HepG2 (cell line): ENCODE measurements around the gene ZNF526.
"Not testable (repeated sequence)": the region's sequence is repeated elsewhere in the genome, so short reads cannot be mapped to it uniquely, and the experiment has no call there.

Source experiments
- GLI4 ChIP-seq: sonication (generic); formaldehyde crosslinking; IDR thresholded peaks from 2 replicates; pipeline ENCODE4 v1.5.1; 2020; ENCODE audit warnings: missing genetic modification reagents, mild to moderate bottlenecking, moderate library complexity, borderline replicate concordance
- TF ChIP-seq, protein P1 (sequence below): IDR thresholded peaks from 2 replicates; pipeline ENCODE4 v1.6.1; 2016; ENCODE audit warnings: low read depth
- TF ChIP-seq, protein P2 (sequence below): sonication (generic); formaldehyde crosslinking; IDR thresholded peaks from 2 replicates; pipeline ENCODE4 v1.5.0; 2020; ENCODE audit warnings: mild to moderate bottlenecking, missing genetic modification reagents, moderate library complexity

DNA sequence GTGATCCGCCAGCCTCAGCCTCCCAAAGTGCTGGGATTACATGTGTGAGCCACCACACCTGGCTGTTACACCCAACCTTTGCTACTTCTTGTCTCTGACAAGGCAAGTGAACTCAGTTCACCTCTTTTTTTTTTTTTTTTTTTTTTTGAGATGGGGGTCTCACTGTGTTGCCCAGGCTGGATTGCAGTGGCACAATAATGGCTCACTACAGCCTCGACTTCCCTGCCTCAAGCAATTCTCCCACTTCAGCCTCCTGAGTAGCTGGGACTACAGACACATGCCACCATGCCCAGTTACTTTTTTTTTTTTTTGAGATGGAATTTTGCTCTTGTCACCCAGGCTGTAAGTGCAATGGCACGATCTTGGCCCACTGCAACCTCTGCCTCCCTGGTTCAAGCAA lies 37.7 kb downstream of the ZNF526 start:
- TF ChIP-seq, protein P1, sequence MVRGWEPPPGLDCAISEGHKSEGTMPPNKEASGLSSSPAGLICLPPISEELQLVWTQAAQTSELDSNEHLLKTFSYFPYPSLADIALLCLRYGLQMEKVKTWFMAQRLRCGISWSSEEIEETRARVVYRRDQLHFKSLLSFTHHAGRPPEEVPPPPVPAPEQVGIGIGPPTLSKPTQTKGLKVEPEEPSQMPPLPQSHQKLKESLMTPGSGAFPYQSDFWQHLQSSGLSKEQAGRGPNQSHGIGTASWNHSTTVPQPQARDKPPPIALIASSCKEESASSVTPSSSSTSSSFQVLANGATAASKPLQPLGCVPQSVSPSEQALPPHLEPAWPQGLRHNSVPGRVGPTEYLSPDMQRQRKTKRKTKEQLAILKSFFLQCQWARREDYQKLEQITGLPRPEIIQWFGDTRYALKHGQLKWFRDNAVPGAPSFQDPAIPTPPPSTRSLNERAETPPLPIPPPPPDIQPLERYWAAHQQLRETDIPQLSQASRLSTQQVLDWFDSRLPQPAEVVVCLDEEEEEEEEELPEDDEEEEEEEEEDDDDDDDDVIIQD (CRISPR knock-in tag), result not testable (repeated sequence)
- TF ChIP-seq GLI4 (CRISPR knock-in tag), result not testable (repeated sequence)
- TF ChIP-seq, protein P2, sequence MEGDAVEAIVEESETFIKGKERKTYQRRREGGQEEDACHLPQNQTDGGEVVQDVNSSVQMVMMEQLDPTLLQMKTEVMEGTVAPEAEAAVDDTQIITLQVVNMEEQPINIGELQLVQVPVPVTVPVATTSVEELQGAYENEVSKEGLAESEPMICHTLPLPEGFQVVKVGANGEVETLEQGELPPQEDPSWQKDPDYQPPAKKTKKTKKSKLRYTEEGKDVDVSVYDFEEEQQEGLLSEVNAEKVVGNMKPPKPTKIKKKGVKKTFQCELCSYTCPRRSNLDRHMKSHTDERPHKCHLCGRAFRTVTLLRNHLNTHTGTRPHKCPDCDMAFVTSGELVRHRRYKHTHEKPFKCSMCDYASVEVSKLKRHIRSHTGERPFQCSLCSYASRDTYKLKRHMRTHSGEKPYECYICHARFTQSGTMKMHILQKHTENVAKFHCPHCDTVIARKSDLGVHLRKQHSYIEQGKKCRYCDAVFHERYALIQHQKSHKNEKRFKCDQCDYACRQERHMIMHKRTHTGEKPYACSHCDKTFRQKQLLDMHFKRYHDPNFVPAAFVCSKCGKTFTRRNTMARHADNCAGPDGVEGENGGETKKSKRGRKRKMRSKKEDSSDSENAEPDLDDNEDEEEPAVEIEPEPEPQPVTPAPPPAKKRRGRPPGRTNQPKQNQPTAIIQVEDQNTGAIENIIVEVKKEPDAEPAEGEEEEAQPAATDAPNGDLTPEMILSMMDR (CRISPR knock-in tag), result not testable (repeated sequence)
